ENCODE data around the gene GPSM1.

Gene GPSM1

DNA sequence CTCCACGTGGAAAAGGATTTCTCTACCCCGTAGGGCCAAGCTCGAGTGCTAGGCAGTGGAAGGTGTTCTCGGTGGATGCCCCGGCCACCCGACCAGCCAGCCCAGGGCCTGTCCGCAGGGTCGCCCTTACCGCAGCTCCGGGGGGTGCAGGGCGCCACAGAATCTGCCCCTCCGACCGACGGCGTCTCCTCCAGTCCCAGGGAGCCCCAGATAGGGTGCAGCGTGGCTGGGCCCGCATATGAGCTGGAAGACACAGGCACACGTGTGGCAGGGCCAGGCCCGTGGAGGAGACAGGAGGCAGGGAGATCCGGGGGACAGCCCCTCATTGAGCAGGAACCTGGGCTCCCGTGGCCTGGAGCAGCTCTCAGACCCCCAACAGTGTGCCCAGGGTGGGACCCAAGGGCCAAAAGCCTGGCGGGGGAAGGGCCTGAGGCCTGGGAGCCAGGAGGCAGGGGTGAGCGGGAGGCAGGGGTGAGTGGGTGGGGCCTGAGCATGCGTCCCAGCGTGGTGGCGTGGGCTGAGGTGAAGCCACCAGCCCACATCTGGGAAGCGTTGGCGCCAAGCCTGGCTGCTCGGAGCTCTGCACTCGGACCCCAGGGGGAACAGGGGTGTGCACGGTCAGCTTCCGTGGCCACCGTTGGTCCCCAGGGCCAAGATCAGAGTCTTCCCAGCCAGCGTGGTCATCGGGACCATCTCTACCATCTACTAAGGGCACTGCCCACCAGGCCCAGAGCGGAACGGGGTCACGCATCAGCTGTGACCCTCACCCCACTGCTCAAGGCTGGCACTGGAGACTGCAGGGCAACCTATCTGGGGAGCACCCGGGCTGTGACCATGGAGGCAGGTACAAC, 45.7 kb upstream of the GPSM1 start:
- TF ChIP-seq ZFX (IDR thresholded peaks at IDR 0.05) = no peak
- H3K27ac ChIP-seq = no peak overlapping the region

DNA sequence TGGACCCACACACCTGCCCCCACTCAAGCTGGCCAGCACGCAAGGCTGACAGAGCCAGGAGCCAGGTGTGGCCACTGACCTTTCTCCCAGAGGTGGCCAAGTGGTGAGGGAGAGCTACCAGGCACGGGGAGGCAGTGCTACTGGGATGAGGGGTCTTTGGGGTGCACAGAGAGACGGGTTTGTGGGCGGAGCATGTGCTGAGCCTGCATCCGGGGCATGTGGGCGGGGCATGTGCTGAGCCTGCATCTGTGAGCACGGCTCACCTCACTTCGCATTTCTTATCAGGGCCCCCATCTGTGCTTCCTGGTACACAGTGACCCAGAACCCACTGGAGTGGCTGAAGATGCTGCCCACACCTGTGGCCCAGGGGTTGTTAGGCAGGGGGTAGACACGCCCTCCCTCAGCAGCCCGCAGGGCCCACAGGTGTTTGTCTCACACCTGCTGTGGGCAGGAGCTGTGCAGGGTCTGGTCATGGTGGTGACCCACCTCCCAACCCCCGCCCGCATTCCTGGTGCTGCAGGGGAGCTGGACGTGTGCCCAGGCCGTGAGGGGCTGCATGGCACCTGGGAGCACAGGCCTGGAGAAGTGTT, 45.0 kb upstream of the GPSM1 start:
- TF ChIP-seq, protein P1, sequence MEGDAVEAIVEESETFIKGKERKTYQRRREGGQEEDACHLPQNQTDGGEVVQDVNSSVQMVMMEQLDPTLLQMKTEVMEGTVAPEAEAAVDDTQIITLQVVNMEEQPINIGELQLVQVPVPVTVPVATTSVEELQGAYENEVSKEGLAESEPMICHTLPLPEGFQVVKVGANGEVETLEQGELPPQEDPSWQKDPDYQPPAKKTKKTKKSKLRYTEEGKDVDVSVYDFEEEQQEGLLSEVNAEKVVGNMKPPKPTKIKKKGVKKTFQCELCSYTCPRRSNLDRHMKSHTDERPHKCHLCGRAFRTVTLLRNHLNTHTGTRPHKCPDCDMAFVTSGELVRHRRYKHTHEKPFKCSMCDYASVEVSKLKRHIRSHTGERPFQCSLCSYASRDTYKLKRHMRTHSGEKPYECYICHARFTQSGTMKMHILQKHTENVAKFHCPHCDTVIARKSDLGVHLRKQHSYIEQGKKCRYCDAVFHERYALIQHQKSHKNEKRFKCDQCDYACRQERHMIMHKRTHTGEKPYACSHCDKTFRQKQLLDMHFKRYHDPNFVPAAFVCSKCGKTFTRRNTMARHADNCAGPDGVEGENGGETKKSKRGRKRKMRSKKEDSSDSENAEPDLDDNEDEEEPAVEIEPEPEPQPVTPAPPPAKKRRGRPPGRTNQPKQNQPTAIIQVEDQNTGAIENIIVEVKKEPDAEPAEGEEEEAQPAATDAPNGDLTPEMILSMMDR (conservative IDR thresholded peaks at IDR 0.05) = no peak
- no peak for TF ChIP-seq ZFX (IDR thresholded peaks at IDR 0.05)
- no peak overlapping the region for H3K27ac ChIP-seq

DNA sequence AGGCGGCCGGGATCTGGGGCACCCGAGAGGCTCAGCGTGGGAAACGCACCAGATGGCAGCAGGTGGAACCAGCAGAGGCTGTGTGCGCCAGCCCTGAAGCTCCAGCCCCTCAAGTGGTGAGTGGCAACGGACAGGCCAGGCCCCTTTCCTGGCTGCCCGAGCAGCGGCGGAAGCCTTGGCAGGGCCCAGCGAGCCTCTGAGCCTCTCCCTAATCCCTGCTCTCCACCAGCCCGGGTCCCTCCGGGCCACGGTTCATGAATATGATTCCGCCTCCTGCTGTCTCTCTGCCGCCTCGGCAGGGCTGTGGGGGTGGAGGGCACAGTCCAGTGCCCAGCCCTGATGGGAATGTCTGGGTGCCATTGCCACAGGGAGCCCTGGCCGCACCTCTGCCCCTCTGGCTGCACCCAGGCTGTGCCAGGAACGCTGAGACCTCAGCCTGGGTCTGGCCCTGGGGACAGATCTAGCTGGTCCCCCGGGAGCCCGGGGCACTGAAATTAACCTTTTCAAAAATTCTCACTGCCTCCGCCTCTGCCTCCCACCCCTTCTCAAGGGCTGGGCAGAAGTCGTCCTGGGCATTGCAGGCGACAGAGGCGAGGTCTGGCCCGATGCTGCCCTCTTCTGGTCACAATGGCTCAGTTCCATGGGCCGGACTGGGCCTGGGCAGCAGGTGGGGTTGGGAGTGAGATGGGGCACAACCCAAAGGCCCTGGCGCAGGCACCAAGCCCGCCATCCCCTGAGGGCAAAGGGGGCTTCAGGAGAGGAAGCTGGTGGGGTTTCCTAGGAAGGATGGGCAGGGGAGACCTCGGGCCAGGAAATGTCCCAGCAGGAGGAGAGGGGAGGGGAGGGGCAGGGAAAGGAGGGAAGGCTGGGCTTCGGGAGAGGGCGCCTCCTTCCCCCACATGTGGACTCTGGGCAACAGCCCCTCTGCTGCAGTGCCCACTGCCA, 43.8 kb upstream of the GPSM1 start:
- TF ChIP-seq, protein P1 (conservative IDR thresholded peaks at IDR 0.05) = peak; percentile 97
- TF ChIP-seq ZFX (IDR thresholded peaks at IDR 0.05) = no peak
- H3K27ac ChIP-seq = no peak overlapping the region

DNA sequence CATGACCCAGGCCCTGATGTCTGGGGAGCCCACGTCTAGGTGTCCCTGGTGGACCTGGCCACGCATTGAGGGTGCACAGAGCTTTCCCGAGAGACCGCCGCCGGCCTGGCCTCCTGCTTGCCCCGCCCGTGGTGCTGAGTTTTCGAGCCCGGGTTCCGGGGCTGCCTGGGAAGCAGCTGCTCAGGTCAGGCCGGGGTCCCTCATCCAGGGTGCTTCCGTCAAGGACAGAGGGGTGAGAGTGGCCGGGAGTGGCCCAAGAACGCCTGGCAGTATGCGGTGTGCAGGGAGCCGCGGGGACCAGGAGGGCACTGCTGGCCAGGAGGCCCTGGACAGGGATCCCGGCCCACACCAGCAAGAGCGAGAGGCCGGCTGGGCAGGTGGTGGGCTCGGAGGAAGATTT, 43.0 kb upstream of the GPSM1 start:
- H3K27ac ChIP-seq = no peak overlapping the region
- TF ChIP-seq ZFX (IDR thresholded peaks at IDR 0.05) = no peak
- TF ChIP-seq, protein P1 (conservative IDR thresholded peaks at IDR 0.05) = no peak

DNA sequence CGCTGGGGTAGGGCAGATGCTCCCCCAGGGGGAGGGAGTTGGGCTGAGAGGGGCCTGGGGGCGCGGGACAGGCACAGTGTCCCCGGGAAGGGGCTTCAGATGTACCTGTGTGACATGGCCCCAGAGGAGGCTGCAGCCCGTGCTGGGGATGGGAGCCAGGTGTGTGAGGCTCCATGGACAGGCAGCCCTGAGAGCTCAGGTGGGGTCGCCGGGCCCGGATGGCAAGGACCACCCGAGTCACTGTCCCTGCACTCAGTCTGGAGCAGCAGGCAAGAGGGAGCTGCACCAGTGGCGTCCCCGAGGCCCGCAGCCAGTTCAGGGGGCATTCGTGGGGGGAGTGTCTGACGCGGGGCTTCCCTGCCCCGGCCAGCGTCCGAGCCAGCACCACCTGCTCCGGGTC, 42.4 kb upstream of the GPSM1 start:
- no peak overlapping the region for H3K27ac ChIP-seq
- TF ChIP-seq, protein P1 (conservative IDR thresholded peaks at IDR 0.05) = no peak
- TF ChIP-seq ZFX (IDR thresholded peaks at IDR 0.05) = no peak

DNA sequence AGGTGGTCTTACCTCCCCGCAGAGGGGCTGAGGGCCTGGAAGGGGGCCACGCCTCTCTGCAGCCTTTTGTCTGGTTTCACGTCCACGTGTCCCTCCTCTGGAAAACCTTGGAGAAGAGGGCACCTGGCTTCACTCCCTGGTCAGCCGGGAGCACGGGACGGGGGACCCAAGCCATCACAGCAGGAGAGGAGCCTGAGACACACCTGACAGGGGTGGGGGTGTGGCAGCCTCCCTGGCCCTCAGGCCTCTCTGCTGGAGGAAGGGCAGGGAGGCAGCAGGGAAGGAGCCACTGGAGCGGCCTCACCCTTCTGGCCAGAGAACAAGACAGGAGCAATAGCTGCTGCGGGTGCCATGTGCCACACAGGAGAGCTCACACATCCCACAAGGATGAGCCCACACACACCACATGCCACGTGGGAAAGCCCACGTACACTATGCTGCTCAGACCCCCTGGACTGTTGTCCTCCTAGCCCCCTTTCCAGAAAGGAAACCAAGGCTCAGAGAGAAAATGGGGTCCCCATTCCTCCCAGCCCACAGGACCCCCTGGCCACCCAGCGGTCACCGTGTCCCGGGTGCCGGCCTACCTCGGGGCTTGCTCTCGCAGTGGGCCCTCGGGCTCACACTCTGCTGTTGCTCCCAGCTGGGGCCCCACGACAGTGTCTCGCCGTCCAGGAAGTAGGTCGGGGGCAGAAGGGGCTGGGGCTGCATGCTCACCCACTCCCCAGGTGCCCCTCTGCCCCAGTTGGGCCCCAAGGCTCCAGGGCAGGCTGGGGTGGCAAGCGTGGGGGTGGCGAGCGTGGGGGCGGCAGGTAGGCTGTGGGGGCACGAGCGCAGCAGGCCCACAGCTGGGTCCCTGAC, 41.6 kb upstream of the GPSM1 start:
- H3K27ac ChIP-seq = no peak overlapping the region
- no peak for TF ChIP-seq ZFX (IDR thresholded peaks at IDR 0.05)
- TF ChIP-seq, protein P1 (conservative IDR thresholded peaks at IDR 0.05) = no peak

All from C4-2B (cell line).